Measurements from ENCODE around the gene GRK5.

DNA sequence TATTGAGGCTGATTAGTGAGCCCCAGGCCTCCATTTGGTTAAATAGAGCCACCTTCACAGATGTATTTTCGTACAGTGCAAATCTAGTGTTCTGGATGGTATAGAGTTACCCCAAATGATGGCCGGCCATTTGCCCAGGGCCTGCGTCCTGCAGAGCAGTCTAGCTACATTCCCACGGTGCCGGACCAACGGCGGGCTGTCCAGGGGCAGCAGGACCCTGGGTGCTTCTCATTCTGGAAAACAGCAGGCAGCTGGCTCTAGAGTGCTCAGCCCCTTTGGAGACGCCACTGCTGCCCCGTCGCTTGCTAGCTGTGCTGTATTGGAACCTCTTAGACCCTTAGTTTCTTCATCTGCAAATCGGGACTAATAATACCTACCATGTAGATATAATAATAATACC is 186.1 kb downstream of the GRK5 start:
- TF ChIP-seq, protein P1, sequence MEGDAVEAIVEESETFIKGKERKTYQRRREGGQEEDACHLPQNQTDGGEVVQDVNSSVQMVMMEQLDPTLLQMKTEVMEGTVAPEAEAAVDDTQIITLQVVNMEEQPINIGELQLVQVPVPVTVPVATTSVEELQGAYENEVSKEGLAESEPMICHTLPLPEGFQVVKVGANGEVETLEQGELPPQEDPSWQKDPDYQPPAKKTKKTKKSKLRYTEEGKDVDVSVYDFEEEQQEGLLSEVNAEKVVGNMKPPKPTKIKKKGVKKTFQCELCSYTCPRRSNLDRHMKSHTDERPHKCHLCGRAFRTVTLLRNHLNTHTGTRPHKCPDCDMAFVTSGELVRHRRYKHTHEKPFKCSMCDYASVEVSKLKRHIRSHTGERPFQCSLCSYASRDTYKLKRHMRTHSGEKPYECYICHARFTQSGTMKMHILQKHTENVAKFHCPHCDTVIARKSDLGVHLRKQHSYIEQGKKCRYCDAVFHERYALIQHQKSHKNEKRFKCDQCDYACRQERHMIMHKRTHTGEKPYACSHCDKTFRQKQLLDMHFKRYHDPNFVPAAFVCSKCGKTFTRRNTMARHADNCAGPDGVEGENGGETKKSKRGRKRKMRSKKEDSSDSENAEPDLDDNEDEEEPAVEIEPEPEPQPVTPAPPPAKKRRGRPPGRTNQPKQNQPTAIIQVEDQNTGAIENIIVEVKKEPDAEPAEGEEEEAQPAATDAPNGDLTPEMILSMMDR (IDR thresholded peaks at IDR 0.05): no peak
- no peak for TF ChIP-seq POLR2A (IDR thresholded peaks at IDR 0.05)
